ENCODE data around the gene RBPJ. TPM values are rescaled to one million over a fixed set of nuclear protein-coding genes. Genes with fewer than 3 reads are reported as not detected.
A peak's percentile ranks its signal among the peaks of the same experiment; 100 is the strongest.

Gene RBPJ
- total RNA-seq, 1 donor from 2014 or later: 118 TPM

DNA sequence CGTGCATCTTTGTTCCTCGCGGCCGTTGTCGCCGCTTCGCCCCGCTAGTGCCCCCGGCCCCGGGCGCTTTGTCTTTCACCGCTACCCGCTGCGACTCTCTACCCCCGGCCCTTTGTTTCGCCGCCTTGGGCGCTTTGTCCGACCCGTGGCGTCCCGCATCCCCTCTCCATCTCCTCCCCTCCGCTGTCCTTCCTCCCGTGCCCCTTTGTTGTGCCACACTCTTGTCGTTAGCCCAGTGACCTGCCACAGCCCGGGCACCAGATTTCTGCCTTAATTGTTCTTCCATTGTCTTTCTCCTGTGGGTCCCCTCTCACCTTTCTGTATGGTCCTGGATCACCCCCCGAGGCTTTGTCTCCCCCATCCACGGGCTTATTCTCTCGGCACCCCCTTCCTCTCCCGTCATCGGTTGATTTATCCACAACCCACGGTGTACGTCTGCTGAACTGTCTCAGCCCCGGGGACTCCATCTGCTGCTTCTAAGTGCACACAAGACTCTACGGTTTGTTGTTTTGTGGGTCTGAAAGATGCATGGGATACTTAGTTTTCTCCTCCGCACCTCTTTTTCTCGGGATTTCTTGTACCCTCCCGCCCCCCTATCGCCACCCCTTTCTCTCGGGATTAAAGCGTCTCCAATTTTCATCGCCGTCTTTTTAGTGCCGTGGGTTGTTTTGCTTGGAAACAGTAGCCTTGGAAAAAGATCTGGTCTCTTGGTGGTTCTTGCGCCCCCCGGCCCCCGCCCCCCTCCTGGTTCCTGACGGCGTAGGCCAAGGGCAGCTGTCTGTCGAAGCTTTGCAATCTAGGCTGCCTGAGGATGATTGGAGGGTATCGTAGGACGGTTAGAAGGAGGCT, 783 bp downstream of the RBPJ start:
- ATAC-seq (no peak), DNase-seq (peak; percentile 54)
- Histone ChIP-seq H3K4me1 (peaks cover 41% of the 10 kb centered on the region), H3K4me3 (peak overlapping the region; percentile 93), H3K27ac (peak overlapping the region; percentile 93), H3K36me3 (no peaks in the 10 kb centered on the region), H3K9me3 (no peaks in the 10 kb centered on the region), H3K27me3 (ENCODE audit: low read depth) (no peaks in the 10 kb centered on the region)
- intact Hi-C loops (cut with DNase I): no loop called here
- TF ChIP-seq, protein P1, sequence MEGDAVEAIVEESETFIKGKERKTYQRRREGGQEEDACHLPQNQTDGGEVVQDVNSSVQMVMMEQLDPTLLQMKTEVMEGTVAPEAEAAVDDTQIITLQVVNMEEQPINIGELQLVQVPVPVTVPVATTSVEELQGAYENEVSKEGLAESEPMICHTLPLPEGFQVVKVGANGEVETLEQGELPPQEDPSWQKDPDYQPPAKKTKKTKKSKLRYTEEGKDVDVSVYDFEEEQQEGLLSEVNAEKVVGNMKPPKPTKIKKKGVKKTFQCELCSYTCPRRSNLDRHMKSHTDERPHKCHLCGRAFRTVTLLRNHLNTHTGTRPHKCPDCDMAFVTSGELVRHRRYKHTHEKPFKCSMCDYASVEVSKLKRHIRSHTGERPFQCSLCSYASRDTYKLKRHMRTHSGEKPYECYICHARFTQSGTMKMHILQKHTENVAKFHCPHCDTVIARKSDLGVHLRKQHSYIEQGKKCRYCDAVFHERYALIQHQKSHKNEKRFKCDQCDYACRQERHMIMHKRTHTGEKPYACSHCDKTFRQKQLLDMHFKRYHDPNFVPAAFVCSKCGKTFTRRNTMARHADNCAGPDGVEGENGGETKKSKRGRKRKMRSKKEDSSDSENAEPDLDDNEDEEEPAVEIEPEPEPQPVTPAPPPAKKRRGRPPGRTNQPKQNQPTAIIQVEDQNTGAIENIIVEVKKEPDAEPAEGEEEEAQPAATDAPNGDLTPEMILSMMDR (IDR thresholded peaks at IDR 0.05): no peak

DNA sequence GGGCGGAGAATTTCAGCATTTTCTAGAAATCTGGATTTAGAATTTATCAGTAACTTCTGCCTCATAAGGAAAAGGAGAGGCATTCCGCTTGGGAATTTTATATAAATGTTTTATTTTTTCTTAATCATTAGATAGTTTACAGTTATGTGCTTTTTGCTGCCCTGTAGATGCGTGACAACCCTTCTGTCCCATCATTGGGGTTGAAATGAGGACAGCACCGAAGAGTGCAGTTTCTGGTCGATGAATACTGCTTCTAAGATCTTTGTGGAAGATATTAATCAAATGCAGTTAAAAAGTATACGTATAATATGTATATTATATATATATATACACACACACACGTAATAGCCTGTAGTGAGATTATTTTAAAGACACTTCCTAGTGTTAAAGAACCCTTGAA, 1.5 kb downstream of the RBPJ start:
- H3K4me3 ChIP-seq: peak overlapping the region; percentile 93

DNA sequence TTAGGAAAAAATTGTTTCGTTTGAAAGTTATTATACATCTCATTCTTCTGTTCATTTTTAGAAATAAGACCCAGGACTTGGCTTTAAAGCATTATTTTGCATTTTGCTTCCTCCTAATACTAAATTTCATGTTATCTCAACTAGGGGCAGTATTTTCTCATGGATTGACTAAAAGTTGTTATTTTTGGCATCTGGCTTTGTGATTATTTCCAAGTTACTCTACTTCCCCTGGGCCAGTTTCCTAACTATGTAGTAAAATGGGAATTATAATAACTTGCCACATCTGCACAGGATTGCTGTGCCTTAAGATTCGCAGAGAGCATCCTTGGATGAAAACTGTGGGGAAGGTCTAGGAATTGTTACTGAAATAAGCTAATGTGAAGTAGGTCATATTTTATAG, 3.0 kb downstream of the RBPJ start:
- no peak for ATAC-seq
- DNase-seq: no peak
- intact Hi-C loops (cut with DNase I): no loop called here
- H3K27ac ChIP-seq: no peak overlapping the region
- H3K9me3 ChIP-seq: no peaks in the 10 kb centered on the region
- H3K4me1 ChIP-seq: peaks cover 41% of the 10 kb centered on the region
- H3K36me3 ChIP-seq: no peaks in the 10 kb centered on the region
- no peak overlapping the region for H3K4me3 ChIP-seq
- TF ChIP-seq, protein P1 (IDR thresholded peaks at IDR 0.05): no peak
- H3K27me3 ChIP-seq (ENCODE audit: low read depth): no peaks in the 10 kb centered on the region

More for the DNA sequence above, 1.5 kb downstream of the RBPJ start:
- H3K27ac ChIP-seq: peak overlapping the region; percentile 93
- intact Hi-C loops (cut with DNase I): no loop called here
- no peaks in the 10 kb centered on the region for H3K27me3 ChIP-seq (ENCODE audit: low read depth)
- no peaks in the 10 kb centered on the region for H3K9me3 ChIP-seq
- H3K36me3 ChIP-seq: no peaks in the 10 kb centered on the region
- ATAC-seq (no peak), DNase-seq (no peak)
- peaks cover 41% of the 10 kb centered on the region for H3K4me1 ChIP-seq
- TF ChIP-seq, protein P1 (IDR thresholded peaks at IDR 0.05): no peak

DNA sequence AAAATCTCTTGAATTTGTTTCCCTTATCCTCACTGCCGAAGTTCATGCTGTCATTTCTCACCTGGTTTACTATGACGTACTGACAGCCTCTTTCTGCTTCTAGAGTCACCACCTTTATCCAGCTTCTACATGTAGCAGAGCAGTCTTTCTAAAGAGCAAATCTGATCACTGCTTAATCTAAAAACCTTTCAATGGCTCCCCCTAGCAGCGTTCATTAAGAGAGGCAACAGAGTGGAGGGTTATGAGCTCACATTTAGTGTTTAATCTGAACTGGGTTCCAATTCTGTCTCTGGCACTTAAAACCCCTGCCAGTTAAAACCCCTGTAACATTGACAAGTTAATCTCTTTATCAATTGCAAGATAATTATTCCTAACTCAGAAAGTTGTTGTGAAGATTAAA, 4.4 kb downstream of the RBPJ start:
- DNase-seq (no peak), ATAC-seq (no peak)
- Histone ChIP-seq H3K4me1 (peaks cover 41% of the 10 kb centered on the region), H3K27ac (no peak overlapping the region), H3K9me3 (no peaks in the 10 kb centered on the region), H3K27me3 (ENCODE audit: low read depth) (no peaks in the 10 kb centered on the region), H3K4me3 (no peak overlapping the region), H3K36me3 (no peaks in the 10 kb centered on the region)
- intact Hi-C loops (cut with DNase I): no loop called here
- TF ChIP-seq, protein P1 (IDR thresholded peaks at IDR 0.05): peak; percentile 21

DNA sequence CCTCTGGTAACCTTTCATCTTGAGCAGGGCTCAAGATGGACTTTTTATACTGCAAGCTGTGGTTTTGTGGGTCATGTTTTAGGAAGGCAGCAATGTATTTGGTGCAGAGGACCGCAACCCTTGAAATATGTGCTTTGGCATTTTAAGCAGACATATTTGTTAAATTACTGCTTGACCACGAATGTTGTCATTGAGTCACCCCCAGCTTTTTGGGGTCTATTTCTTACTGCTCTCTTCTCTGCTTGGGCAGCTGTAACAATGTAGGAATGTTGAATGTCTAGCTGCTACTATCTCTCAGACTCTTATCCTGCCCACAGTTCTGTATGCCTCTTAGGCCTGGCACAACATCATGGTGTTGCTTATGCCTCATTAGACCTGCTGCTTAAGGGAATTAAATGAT, 6.0 kb downstream of the RBPJ start:
- no peak overlapping the region for H3K4me3 ChIP-seq
- no peak for ATAC-seq
- intact Hi-C loops (cut with DNase I): no loop called here
- H3K27me3 ChIP-seq (ENCODE audit: low read depth): no peaks in the 10 kb centered on the region
- H3K9me3 ChIP-seq: no peaks in the 10 kb centered on the region
- no peaks in the 10 kb centered on the region for H3K36me3 ChIP-seq
- no peak for DNase-seq
- H3K4me1 ChIP-seq: peaks cover 53% of the 10 kb centered on the region
- TF ChIP-seq, protein P1 (IDR thresholded peaks at IDR 0.05): no peak
- H3K27ac ChIP-seq: no peak overlapping the region
